Measurements from ENCODE around the gene ITPK1. TPM values are rescaled to one million over a fixed set of nuclear protein-coding genes. Genes with fewer than 3 reads are reported as not detected.

The ITPK1 gene
- total RNA-seq, 1 donor from 2014 or later: 112 TPM

DNA sequence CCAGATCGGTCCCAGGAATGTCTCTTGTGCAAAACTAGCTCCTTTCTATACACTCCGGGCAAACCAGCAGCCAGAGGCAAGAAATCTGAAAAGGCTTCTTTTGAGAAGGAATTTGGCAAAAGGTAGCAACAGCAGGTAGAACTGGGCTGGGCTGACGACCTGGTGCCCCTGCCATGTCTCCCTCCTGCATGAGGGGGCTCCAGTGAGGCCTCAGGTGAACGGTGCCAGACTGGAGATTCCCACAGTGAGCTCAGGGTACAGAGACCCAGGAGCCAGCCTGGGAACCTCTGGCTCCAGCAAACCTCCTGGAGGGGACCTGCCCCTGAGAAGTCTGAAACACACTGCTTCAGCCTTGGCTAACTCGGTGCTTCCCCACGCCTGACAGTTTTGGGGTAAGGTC lies 10.8 kb downstream of the ITPK1 start:
- H3K27me3 ChIP-seq (ENCODE audit: low read depth): no peaks in the 10 kb centered on the region
- H3K4me1 ChIP-seq: peaks cover 89% of the 10 kb centered on the region
- intact Hi-C loops (cut with micrococcal nuclease): no loop called here
- TF ChIP-seq, protein P1, sequence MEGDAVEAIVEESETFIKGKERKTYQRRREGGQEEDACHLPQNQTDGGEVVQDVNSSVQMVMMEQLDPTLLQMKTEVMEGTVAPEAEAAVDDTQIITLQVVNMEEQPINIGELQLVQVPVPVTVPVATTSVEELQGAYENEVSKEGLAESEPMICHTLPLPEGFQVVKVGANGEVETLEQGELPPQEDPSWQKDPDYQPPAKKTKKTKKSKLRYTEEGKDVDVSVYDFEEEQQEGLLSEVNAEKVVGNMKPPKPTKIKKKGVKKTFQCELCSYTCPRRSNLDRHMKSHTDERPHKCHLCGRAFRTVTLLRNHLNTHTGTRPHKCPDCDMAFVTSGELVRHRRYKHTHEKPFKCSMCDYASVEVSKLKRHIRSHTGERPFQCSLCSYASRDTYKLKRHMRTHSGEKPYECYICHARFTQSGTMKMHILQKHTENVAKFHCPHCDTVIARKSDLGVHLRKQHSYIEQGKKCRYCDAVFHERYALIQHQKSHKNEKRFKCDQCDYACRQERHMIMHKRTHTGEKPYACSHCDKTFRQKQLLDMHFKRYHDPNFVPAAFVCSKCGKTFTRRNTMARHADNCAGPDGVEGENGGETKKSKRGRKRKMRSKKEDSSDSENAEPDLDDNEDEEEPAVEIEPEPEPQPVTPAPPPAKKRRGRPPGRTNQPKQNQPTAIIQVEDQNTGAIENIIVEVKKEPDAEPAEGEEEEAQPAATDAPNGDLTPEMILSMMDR (IDR thresholded peaks at IDR 0.05; ENCODE audit: borderline replicate concordance): peak; percentile 7
- DNase-seq: no peak
- no peak overlapping the region for H3K4me3 ChIP-seq
- peak overlapping the region; percentile 30 for H3K27ac ChIP-seq (replicated peaks)
- H3K36me3 ChIP-seq: no peaks in the 10 kb centered on the region
- H3K9me3 ChIP-seq (replicated peaks): no peaks in the 10 kb centered on the region

DNA sequence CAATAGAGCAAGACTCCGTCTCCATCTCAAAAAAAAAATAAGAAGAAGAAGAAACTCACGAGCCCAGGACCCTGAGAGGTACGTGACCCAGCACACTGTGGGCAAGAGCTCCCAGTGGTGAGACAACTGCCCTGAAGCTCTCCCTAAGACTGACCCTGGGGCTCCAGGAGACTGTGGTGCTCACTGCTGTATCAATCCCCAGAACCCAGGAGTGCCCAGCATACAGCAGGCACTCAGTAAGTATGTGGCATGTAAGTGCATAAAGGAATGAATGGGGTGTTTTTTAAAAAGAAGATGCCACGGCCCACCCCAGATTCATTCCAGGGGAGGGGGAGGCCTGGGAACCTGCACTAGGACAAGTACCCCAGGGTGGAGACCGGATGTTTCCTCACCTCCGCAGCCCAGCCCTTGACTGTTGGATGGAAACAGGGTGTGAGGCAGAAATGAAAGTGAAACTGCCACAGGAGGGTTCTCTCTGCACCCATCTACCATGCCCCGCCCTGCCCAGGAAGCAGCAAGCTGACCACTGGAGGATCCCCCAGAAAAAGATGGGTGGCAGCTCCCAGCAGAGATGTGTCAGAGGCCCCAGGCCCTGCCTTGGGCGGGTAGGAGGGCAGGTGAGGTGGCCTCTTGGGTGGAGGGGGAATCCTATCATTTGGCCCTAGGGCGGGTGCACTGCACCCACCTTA lies 12.2 kb downstream of the ITPK1 start:
- intact Hi-C loops (cut with micrococcal nuclease): no loop called here
- no peak overlapping the region for H3K27ac ChIP-seq (replicated peaks)
- H3K4me1 ChIP-seq: peaks cover 89% of the 10 kb centered on the region
- H3K4me3 ChIP-seq: no peak overlapping the region
- DNase-seq: no peak
- no peaks in the 10 kb centered on the region for H3K36me3 ChIP-seq
- H3K9me3 ChIP-seq (replicated peaks): no peaks in the 10 kb centered on the region
- no peaks in the 10 kb centered on the region for H3K27me3 ChIP-seq (ENCODE audit: low read depth)
- TF ChIP-seq, protein P1 (IDR thresholded peaks at IDR 0.05; ENCODE audit: borderline replicate concordance): no peak

DNA sequence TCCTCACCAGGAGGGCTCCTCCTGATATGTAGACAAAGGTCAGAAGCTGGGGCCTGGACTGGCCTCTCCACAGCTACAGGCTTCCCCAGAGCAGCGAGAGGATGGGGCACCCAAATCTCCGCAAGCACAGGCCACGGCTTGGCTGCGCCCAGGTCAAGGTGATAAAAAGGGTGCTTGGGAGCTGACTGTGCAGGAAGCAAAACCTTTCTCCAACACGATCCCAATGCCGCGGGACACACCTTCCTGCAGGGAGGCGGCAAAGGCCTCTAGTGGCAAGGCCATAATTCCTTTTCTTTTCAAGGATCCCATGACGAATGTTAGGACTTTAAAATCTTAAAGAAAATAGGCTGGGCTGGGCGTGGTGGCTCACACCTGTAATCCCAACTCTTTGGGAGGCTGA lies 13.6 kb downstream of the ITPK1 start:
- intact Hi-C loops (cut with micrococcal nuclease): no loop called here
- no peaks in the 10 kb centered on the region for H3K36me3 ChIP-seq
- H3K27ac ChIP-seq (replicated peaks): no peak overlapping the region
- H3K27me3 ChIP-seq (ENCODE audit: low read depth): no peaks in the 10 kb centered on the region
- H3K4me3 ChIP-seq: no peak overlapping the region
- peaks cover 89% of the 10 kb centered on the region for H3K4me1 ChIP-seq
- H3K9me3 ChIP-seq (replicated peaks): no peaks in the 10 kb centered on the region
- TF ChIP-seq, protein P1 (IDR thresholded peaks at IDR 0.05; ENCODE audit: borderline replicate concordance): no peak
- no peak for DNase-seq

DNA sequence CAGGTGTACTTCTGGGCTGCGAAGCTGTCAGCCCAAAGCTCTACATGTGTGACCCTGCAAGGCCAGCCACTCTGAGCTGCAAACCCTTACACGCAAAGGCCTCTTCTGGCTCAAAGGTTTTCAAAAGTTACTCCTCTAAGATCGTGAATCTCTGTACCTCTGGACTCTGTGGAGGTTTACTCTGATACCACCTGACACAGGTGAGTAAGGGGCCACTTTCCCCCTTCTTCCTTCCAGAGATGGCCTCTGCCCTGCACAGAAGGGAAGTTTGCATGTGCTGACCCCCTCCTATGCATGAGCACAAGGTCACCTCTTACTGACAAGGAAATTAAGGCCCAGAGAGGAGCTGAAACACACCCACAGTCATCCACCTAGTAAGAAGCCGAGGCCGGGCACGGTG lies 14.5 kb downstream of the ITPK1 start:
- Histone ChIP-seq H3K36me3 (no peaks in the 10 kb centered on the region), H3K27ac (replicated peaks) (peak overlapping the region; percentile 36), H3K27me3 (ENCODE audit: low read depth) (no peaks in the 10 kb centered on the region), H3K9me3 (replicated peaks) (no peaks in the 10 kb centered on the region), H3K4me1 (peaks cover 89% of the 10 kb centered on the region), H3K4me3 (no peak overlapping the region)
- intact Hi-C loops (cut with micrococcal nuclease): no loop called here
- TF ChIP-seq, protein P1 (IDR thresholded peaks at IDR 0.05; ENCODE audit: borderline replicate concordance): no peak
- DNase-seq: no peak

DNA sequence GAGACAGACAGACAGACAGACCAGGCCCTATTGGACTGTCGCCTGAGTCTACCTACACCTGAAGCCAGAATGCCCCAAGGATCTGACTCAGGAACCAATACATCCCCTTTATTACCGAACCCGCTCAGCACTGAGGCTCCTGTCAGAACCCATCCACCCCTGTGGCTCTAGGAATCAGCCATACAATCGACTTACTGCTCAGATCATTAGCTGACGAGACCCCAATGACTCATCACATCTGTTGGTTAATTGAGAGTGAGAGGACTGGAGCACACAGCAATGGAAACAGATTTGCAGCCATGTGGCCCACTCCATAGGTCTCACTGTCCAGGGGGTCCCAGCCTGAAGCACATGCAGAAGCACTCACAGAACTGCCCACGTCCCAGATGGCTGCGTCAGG lies 15.2 kb downstream of the ITPK1 start:
- TF ChIP-seq, protein P1 (IDR thresholded peaks at IDR 0.05; ENCODE audit: borderline replicate concordance): no peak
- Histone ChIP-seq H3K4me1 (peaks cover 89% of the 10 kb centered on the region), H3K27me3 (ENCODE audit: low read depth) (no peaks in the 10 kb centered on the region), H3K36me3 (no peaks in the 10 kb centered on the region), H3K9me3 (replicated peaks) (no peaks in the 10 kb centered on the region), H3K4me3 (no peak overlapping the region), H3K27ac (replicated peaks) (no peak overlapping the region)
- intact Hi-C loops (cut with micrococcal nuclease): no loop called here
- DNase-seq: no peak
